GM12891 (cell line): Measurements from ENCODE around the gene PCSK6.

Source experiments
- POLR2A ChIP-seq: IDR thresholded peaks from 2 replicates; pipeline ENCODE4 v1.6.1; 2011; ENCODE audit warnings: low read depth, low read length, control low read depth
- POLR2AphosphoS5 ChIP-seq: IDR thresholded peaks from 2 replicates; pipeline ENCODE4 v1.6.1; 2011; ENCODE audit warnings: low read depth, low read length, control low read depth
- POU2F2 ChIP-seq: IDR thresholded peaks from 2 replicates; pipeline ENCODE4 v1.6.1; 2011; ENCODE audit warnings: low read depth, mild to moderate bottlenecking, control low read depth, low read length, moderate library complexity
- SPI1 ChIP-seq: IDR thresholded peaks from 2 replicates; pipeline ENCODE4 v1.6.1; 2011; ENCODE audit warnings: low read depth, low read length, control low read depth
- TAF1 ChIP-seq: IDR thresholded peaks from 2 replicates; pipeline ENCODE4 v1.6.1; 2011; ENCODE audit warnings: low read depth, low read length, control low read depth

DNA sequence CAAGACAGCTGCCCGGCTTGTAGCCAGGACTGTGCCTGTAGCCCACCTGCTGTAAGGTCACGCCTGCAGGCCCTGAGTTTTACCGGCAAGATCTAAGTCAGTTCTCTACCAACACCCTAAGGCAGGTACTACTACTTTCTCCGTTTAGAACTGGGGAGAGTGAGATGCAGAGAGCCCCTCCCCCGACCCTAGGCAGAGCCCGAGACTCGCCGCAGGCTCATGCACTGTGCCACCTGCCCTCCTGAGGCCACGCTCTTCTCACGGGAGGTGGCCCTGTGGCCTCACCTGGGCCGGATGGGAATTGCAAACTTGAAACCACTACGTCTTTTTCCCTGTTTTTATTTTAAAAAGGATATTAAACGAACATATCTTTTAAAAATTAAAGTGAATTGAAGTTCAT, 36.9 kb upstream of the PCSK6 start:
- TF ChIP-seq POLR2A (no peak), POU2F2 (no peak), POLR2AphosphoS5 (no peak), SPI1 (no peak), TAF1 (no peak)
